KG1 (cell line): Measurements from ENCODE around the gene TRIM54.

Experiments used
- DNase-seq: peaks from one replicate; lab custom pipeline; 2025; lab: John Stamatoyannopoulos, UW

The TRIM54 gene

GRCh38 chr2:27281855-27282559, at the start of gene TRIM54:
TSS of gene TRIM54 (plus strand) at chr2:27282429. CDS start at chr2:27282732, 303 bp downstream.
- DNase-seq: no peak

- DNase-seq: no peak
These were observed 48.9 kb upstream of the TRIM54 start for GRCh38 chr2:27233341-27233740.

- DNase-seq: no peak
These were observed 46.1 kb upstream of the TRIM54 start for GRCh38 chr2:27236136-27236535.

GRCh38 chr2:27236626-27237025, 45.6 kb upstream of the TRIM54 start:
- DNase-seq: no peak

GRCh38 chr2:27237341-27237945, 44.8 kb upstream of the TRIM54 start:
- no peak for DNase-seq

GRCh38 chr2:27238976-27239375, 43.3 kb upstream of the TRIM54 start:
- no peak for DNase-seq

GRCh38 chr2:27240406-27240805, 41.8 kb upstream of the TRIM54 start:
- no peak for DNase-seq

GRCh38 chr2:27241761-27242613, 40.2 kb upstream of the TRIM54 start:
- no peak for DNase-seq

- DNase-seq: no peak
These were observed 39.6 kb upstream of the TRIM54 start for GRCh38 chr2:27242614-27242951.

- DNase-seq: no peak
These were observed 38.7 kb upstream of the TRIM54 start for GRCh38 chr2:27243391-27244130.

- no peak for DNase-seq
These were observed 37.1 kb upstream of the TRIM54 start for GRCh38 chr2:27245116-27245515.

- DNase-seq: no peak
These were observed 36.6 kb upstream of the TRIM54 start for GRCh38 chr2:27245626-27246025.

- DNase-seq: no peak
These were observed 34.3 kb upstream of the TRIM54 start for GRCh38 chr2:27247893-27248292.

- DNase-seq: no peak
These were observed 32.9 kb upstream of the TRIM54 start for GRCh38 chr2:27249159-27249890.

- DNase-seq: no peak
These were observed 32.2 kb upstream of the TRIM54 start for GRCh38 chr2:27249891-27250651.

- no peak for DNase-seq
These were observed 31.4 kb upstream of the TRIM54 start for GRCh38 chr2:27250652-27251379.

GRCh38 chr2:27251766-27252165, 30.5 kb upstream of the TRIM54 start:
- DNase-seq: no peak

- no peak for DNase-seq
These were observed 27.0 kb upstream of the TRIM54 start for GRCh38 chr2:27255187-27255586.

- DNase-seq: no peak
These were observed 26.6 kb upstream of the TRIM54 start for GRCh38 chr2:27255660-27256059.

- DNase-seq: no peak
These were observed 25.3 kb upstream of the TRIM54 start for GRCh38 chr2:27256855-27257454.
